Osteoblast (primary cell): ENCODE results near the gene EDEM3. TPM values are rescaled to one million over a fixed set of nuclear protein-coding genes. Genes with fewer than 3 reads are reported as not detected.

Experiments
- DNase-seq: peaks from one replicate; pipeline ENCODE4 v3.0.0; 2011; ENCODE audit warnings: low spot score, mixed read lengths; ENCODE audit not compliant: insufficient read length; ENCODE audit errors: missing footprints
- H2AFZ ChIP-seq: 2 replicates; pipeline ENCODE4 v1.6.0; 2011; ENCODE audit warnings: mild to moderate bottlenecking, low read length
- H3K27ac ChIP-seq: 2 replicates; pipeline ENCODE4 v1.5.1; 2011; ENCODE audit warnings: mild to moderate bottlenecking, low read depth, low read length, moderate library complexity
- H3K27me3 ChIP-seq: 2 replicates; pipeline ENCODE4 v1.6.0; 2012; ENCODE audit warnings: mild to moderate bottlenecking, control low read depth, inconsistent platforms, low read length, moderate library complexity; ENCODE audit not compliant: insufficient read depth
- H3K36me3 ChIP-seq: 2 replicates; pipeline ENCODE4 v1.5.1; 2011; ENCODE audit warnings: mild to moderate bottlenecking, low read length, control low read depth, moderate library complexity; ENCODE audit not compliant: insufficient read depth
- H3K4me1 ChIP-seq: 2 replicates; pipeline ENCODE4 v1.5.1; 2011; ENCODE audit warnings: mild to moderate bottlenecking, low read length, control low read depth, moderate library complexity; ENCODE audit not compliant: insufficient read depth
- H3K4me2 ChIP-seq: 2 replicates; pipeline ENCODE4 v1.6.0; 2011; ENCODE audit warnings: mild to moderate bottlenecking, low read length; ENCODE audit not compliant: insufficient read depth
- H3K4me3 ChIP-seq: fragments of 200-600 bp; sonication (generic); 3 replicates; pipeline ENCODE4 v1.5.1; 2012; ENCODE audit warnings: mild to moderate bottlenecking, low read length, inconsistent platforms; ENCODE audit not compliant: insufficient read depth
- H3K79me2 ChIP-seq: 2 replicates; pipeline ENCODE4 v1.6.0; 2012; ENCODE audit warnings: mild to moderate bottlenecking, low read length, control low read depth, inconsistent platforms; ENCODE audit not compliant: insufficient read depth
- H3K9me3 ChIP-seq: 2 replicates; pipeline ENCODE4 v1.5.1; 2011; ENCODE audit warnings: low read depth, low read length, control low read depth
- H4K20me1 ChIP-seq: 2 replicates; pipeline ENCODE4 v1.6.0; 2012; ENCODE audit warnings: mild to moderate bottlenecking, low read length, control low read depth; ENCODE audit not compliant: insufficient read depth
- CTCF ChIP-seq: IDR thresholded peaks from 2 replicates; pipeline ENCODE4 v1.5.1; 2011; ENCODE audit warnings: mild to moderate bottlenecking, low read depth, low read length, moderate library complexity; ENCODE audit errors: extremely low read depth
- total RNA-seq: library from RNA; depleted of rRNA; stranded (reverse); fragments of >200 nt; gene quantifications from 2 replicates; pipeline ENCODE4 v1.2.3, GENCODE V29; 2012

The EDEM3 gene
- total RNA-seq, 1 donor, result 43.1 TPM

GRCh38 chr1:184698969-184699368 lies 55.7 kb downstream of the EDEM3 start:
- no peak overlapping the region for H3K4me2 ChIP-seq
- TF ChIP-seq CTCF, result no peak
- H3K4me3 ChIP-seq, result no peak overlapping the region
- H3K9me3 ChIP-seq, result no peaks in the 10 kb centered on the region
- H3K4me1 ChIP-seq, result peaks cover 22% of the 10 kb centered on the region
- no peaks in the 10 kb centered on the region for H4K20me1 ChIP-seq
- no peak for DNase-seq
- no peak overlapping the region for H2AFZ ChIP-seq
- peaks cover 29% of the 10 kb centered on the region for H3K36me3 ChIP-seq
- H3K27ac ChIP-seq, result no peak overlapping the region
- H3K27me3 ChIP-seq, result no peaks in the 10 kb centered on the region
- no peaks in the 10 kb centered on the region for H3K79me2 ChIP-seq

GRCh38 chr1:184698016-184698415 lies 56.6 kb downstream of the EDEM3 start:
- Histone ChIP-seq H3K4me2 (no peak overlapping the region), H3K9me3 (no peaks in the 10 kb centered on the region), H3K27me3 (no peaks in the 10 kb centered on the region), H3K27ac (no peak overlapping the region), H3K79me2 (no peaks in the 10 kb centered on the region), H3K4me1 (peaks cover 22% of the 10 kb centered on the region), H4K20me1 (no peaks in the 10 kb centered on the region), H3K4me3 (no peak overlapping the region), H2AFZ (no peak overlapping the region), H3K36me3 (peaks cover 28% of the 10 kb centered on the region)
- no peak for TF ChIP-seq CTCF
- no peak for DNase-seq

GRCh38 chr1:184696403-184696802 lies 58.3 kb downstream of the EDEM3 start:
- Histone ChIP-seq H3K4me3 (no peak overlapping the region), H3K4me1 (peaks cover 22% of the 10 kb centered on the region), H3K9me3 (no peaks in the 10 kb centered on the region), H3K4me2 (no peak overlapping the region), H3K27ac (no peak overlapping the region), H3K36me3 (peaks cover 13% of the 10 kb centered on the region), H2AFZ (no peak overlapping the region), H3K27me3 (no peaks in the 10 kb centered on the region), H4K20me1 (no peaks in the 10 kb centered on the region), H3K79me2 (no peaks in the 10 kb centered on the region)
- DNase-seq, result no peak
- TF ChIP-seq CTCF, result no peak

GRCh38 chr1:184695023-184695422 lies 59.6 kb downstream of the EDEM3 start:
- H3K4me2 ChIP-seq, result peak overlapping the region; percentile 46
- H4K20me1 ChIP-seq, result no peaks in the 10 kb centered on the region
- no peak overlapping the region for H2AFZ ChIP-seq
- no peak for DNase-seq
- no peaks in the 10 kb centered on the region for H3K79me2 ChIP-seq
- peak overlapping the region; percentile 73 for H3K27ac ChIP-seq
- no peak overlapping the region for H3K4me3 ChIP-seq
- no peak for TF ChIP-seq CTCF
- peaks cover 11% of the 10 kb centered on the region for H3K36me3 ChIP-seq
- peaks cover 22% of the 10 kb centered on the region for H3K4me1 ChIP-seq
- no peaks in the 10 kb centered on the region for H3K9me3 ChIP-seq
- no peaks in the 10 kb centered on the region for H3K27me3 ChIP-seq
